HG02852 (cell line): ENCODE results near the gene KRT38.
"Not testable (repeated sequence)": the region's sequence is repeated elsewhere in the genome, so short reads cannot be mapped to it uniquely, and the experiment has no call there.

Experiments used
- ATAC-seq: cut with Tn5 transposase; IDR thresholded peaks from one replicate; pipeline ENCODE4 v1.9.1; 2021; ENCODE audit warnings: mild to moderate bottlenecking, moderate library complexity; ENCODE audit not compliant: unreplicated experiment

The KRT38 gene

DNA sequence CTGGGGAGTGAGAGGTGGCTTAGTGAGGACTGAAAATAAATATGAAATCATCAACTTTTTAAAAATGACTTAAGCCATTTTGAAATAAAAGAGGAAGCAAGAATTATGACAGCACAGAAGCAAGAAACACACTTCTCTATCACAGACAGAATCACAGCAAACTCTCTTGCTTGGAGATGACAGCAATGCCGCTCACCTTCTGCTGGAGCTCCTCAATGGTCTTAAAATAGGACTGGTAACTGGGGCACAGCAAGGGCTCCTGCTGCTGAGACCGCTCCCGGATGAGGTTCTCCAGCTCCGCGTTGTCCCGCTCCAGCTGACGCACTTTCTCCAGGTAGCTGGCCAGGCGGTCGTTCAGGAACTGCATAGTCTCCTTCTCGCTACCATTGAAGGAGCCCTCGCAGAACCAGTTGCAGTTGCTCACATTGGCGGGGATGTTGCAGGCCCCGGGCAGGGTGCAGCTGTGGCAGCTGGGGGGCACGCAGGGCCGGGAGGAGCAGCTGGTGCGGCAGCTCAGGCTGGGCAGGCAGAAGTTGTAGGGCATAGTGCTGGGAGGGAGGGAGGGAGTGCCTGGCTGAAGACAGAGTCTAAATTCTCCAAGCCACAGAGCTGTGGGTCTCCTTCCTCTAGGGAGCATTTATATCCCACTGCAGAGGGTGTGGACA, 43.7 kb downstream of the KRT38 start, which contains the start of gene KRT31:
Gene KRT31 (minus strand): TSS at position 613 of the 665 bp plus-strand sequence. CDS start 69 bp downstream, at position 544.
- no peak for ATAC-seq

DNA sequence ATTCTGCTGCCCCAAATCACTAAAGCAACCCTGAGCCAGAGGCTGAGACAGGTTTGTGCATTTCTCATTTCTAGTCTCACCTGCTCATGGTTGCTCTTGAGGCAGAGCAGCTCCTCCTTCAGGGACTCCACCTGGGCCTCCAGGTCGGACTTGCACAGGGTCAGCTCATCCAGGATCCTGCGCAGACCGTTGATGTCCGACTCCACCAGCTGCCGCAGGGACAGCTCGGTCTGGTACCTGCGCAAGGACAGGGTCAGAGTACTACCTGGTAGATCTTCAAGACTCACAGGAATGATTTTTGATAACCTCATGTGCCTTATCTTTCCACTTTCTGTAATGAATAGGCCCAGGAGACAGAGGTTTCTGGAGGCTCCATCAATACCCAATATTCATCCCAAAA, 44.4 kb downstream of the KRT38 start:
- ATAC-seq = no peak

DNA sequence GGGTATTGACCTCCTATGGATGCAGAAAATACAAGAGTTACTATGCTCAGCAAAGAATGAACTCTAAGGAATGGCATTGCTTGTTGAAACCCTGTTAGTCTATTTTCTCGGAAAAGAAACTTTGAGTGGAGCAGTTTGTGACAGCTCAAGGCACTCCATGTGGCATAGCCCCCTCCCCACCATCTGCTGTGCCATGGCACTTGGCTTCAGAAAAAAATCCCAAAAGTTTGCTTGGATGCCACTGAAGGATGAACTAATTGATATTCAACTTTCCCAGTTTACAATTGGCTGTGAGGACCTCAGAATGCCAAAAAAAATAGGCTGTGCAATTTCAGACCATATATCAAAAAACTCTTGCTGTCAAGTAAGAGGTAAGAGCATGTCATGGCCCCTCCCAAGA, 45.2 kb downstream of the KRT38 start:
- ATAC-seq = no peak

DNA sequence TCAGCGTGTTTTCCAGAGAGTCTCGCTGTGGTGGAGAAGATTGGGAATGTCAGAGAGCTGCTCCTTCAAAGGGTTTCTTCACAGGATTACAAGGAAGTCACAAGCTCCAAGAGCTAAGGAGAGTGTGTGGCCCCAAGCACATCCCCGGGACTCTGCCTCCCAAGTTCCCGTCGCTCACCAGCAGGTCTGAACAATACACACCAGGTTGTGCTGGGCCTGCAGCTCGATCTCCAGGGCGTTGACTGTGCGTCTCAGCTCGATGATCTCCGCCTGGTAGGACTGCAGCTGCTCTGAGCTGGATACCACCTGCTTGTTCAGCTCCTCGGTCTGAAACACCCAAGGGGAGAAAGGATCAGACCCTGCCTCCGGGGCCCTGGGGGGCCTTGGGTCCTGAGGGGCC, 45.7 kb downstream of the KRT38 start:
- ATAC-seq = not testable (repeated sequence)

DNA sequence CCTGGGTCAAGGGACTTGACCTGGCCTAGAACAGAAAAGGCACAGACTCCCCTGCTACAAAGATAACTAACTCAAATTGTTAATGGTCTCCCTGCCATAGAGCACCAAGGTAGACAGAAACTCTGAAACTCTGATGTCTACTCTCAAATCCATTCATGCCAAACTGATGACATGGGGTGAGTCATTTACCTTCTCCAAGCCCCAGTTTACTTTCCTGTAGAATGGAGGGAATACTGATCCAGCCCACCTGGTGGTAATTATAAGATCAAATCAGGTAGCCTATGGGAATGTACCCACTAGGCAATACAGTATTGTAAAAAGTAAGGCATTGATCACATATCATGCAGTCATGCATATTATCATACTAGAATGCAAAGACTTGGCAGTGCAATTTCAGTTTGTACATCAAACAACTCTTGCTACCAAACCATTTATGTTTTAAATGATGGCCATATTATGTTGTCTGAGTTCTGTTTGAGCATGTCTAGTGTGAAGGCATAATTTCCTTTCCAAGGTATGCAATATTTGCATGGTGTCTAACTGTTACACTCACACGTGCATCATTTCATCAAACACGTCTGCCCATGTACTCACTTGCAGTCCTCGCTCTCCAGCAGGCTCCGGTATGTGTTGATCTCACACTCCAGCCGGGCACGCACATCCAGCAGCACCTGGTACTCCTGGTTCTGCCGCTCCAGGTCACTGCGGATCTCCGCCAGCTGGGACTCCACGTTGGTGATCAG, 46.4 kb downstream of the KRT38 start:
- ATAC-seq = no peak

DNA sequence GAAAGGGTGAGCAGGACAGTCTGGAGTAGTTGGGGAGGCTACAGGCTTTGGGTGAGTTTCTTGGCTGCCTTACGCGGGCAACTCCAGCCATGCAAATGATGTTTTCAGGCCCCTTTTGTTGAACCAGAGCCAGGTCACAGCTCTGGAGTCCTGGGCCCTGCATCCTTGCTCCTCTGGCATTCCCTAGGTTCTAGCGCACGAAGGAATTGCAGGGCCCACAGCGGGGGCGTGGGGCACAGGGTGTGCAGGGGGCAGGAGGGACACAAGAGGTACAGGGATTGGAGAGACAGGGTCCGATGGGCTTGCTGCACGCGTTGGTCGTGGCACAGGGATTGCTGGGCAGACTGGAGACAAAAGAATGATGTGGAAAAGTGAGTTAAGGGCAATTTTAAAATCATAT, 47.0 kb downstream of the KRT38 start:
- ATAC-seq = no peak

DNA sequence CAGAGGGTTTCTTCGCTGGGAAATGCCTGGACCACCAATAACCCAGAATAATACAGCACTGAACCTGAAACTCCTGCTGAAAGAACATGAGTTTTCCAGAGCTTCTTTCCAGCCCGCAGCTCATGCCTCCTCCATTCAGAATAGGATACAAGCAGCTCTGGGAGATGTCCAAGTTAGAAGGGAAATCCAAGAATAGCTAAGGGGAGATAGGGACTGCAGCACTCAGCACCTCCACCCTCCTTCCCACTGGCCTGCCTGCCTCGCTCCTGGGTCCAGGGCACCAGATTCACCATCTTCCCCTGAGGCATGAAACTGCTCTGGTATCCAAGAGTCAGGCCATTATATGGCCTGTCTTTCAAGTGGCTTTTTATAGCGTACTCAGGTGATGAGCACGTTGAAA, 47.5 kb downstream of the KRT38 start:
- no peak for ATAC-seq

DNA sequence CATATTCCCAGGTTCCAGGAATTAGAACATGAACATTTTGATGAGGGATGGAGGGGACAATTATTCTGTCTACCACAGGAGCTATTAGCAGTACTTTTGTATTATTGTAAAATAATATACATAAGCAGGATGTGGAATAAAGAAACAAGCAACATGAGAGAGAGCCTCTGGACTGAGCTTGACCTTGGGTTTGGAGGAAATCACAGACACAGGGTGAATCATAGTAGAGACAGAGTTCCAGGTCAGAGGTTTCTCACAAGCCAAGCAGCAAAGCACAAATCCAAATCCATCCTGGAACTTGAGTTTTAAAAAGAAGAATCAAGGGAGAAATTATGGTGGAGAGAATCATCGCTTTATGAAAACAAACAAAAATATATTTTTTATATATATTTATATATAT, 48.5 kb downstream of the KRT38 start:
- no peak for ATAC-seq

DNA sequence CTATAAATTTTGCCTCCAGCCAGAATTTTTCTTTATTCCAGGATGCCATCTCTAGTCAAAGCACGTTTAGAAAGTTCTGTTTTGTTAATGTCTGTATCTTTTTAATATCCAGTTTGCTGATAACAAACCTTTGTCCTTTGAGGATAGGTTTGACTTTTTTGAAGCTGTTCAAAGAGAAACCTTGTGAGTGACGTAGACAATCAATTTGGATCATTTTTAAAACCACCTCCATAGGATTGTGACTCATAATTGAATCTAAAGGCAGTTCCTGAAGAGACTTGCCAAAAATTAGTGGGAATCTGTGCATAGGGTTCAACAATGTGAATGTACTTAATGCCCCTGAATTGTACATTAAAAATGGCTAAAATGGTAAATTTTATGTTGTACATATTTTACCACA, 49.2 kb downstream of the KRT38 start:
- no peak for ATAC-seq

DNA sequence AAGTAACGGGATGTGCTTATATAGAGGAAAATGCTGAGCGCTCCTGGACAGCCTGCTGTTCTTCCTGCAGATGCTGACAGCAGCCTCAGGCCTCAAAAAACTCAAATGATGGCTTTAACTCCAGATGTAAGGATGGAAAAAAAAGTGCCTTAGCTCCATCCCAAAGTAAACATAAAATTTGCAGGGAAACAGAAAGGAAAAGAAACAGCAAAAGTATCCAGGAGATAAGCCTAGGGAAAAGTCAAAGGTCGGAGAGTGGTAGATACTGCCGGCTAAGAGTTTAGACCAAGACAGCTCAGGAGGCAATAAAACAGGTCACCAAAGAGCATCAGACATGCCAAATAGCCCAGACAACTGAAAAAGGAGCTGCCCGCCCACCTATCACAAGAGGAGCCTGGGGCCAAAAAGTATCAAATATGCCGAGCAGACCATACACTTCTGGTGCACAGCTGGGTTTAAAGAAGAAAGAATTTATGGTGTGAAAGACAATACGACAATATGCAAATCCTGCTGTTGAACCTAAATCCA, 50.3 kb downstream of the KRT38 start:
- no peak for ATAC-seq

DNA sequence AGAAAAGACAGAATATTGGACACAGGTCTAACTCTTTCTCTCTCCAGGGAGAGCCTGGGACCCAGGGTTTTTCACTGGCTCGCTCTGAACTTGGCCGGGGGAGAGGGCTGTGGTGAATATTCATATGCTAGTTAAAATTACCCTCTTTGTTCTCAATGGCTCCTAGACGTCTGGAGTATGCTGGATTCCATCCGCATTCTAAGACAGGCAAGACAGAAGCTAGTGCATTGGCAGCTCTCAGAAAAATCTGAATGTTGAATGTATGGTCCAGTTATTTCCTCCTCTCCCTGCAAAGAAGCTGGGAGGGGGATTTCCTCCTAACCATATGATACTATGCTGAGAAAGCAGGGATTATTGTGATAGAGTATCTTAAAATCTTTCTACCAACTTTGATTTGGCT, 53.1 kb downstream of the KRT38 start:
- no peak for ATAC-seq

DNA sequence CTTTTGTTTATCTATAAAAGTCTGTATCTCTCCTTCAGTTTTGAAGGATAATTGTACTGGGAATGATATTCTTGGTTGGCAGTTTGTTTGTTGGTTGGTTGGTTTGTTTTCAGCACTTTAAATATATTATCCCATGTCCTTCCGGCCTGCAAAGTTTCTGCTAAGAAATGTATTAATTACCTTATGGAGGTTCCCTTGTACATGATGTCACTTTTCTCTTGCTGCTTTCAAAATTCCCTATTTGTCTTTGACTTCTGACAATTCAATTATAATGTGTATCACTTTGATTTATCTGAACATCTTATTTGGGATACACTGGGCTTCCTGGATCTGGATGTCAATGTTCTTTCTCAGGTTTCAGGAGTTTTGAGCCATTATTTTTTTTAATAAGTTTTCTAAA, 54.6 kb downstream of the KRT38 start:
- ATAC-seq = no peak
